ACC112 (cell line): ENCODE data around the gene NPR1.
A peak's percentile ranks its signal among the peaks of the same experiment; 100 is the strongest.

Experiments used
- H2AFZ ChIP-seq: fragments of 200-600 bp; sonication (generic); one replicate; pipeline ENCODE4 v1.6.0; 2017; ENCODE audit warnings: antibody characterized with exemption, low read length; ENCODE audit not compliant: unreplicated experiment
- H3K27ac ChIP-seq: fragments of 200-600 bp; sonication (generic); 2 replicates; pipeline ENCODE4 v1.5.1; 2014; ENCODE audit warnings: low read depth, mild to moderate bottlenecking, antibody characterized with exemption, low read length, moderate library complexity
- H3K27me3 ChIP-seq: fragments of 200-600 bp; sonication (generic); 2 replicates; pipeline ENCODE4 v1.6.1; 2014; ENCODE audit warnings: mild to moderate bottlenecking, antibody characterized with exemption, low read length, moderate library complexity, mixed read lengths; ENCODE audit not compliant: insufficient read depth
- H3K36me3 ChIP-seq: fragments of 200-600 bp; sonication (generic); 2 replicates; pipeline ENCODE4 v1.6.1; 2016; ENCODE audit warnings: mild to moderate bottlenecking, antibody characterized with exemption, low read length, moderate library complexity, mixed read lengths; ENCODE audit not compliant: insufficient read depth
- H3K4me1 ChIP-seq: fragments of 200-600 bp; sonication (generic); one replicate; pipeline ENCODE4 v1.6.1; 2016; ENCODE audit warnings: low read length, mixed read lengths; ENCODE audit not compliant: insufficient read depth, unreplicated experiment, control insufficient read depth
- H3K4me3 ChIP-seq: fragments of 200-600 bp; sonication (generic); 2 replicates; pipeline ENCODE4 v1.5.1; 2014; ENCODE audit warnings: mild to moderate bottlenecking, low read depth, low read length
- H3K79me2 ChIP-seq: fragments of 200-600 bp; sonication (generic); one replicate; pipeline ENCODE4 v1.6.0; 2016; ENCODE audit warnings: low read length; ENCODE audit not compliant: control insufficient read depth, unreplicated experiment, insufficient read depth

Gene NPR1

GRCh38 chr1:153649863-153650235 lies 28.6 kb upstream of the NPR1 start:
- Histone ChIP-seq H2AFZ (no peak overlapping the region), H3K27ac (no peak overlapping the region), H3K4me3 (no peak overlapping the region), H3K4me1 (peaks cover 7% of the 10 kb centered on the region), H3K79me2 (no peaks in the 10 kb centered on the region), H3K36me3 (peaks cover 12% of the 10 kb centered on the region), H3K27me3 (no peaks in the 10 kb centered on the region)

- Histone ChIP-seq H3K4me1 (peaks cover 7% of the 10 kb centered on the region), H3K27me3 (no peaks in the 10 kb centered on the region), H3K79me2 (no peaks in the 10 kb centered on the region), H3K36me3 (no peaks in the 10 kb centered on the region), H3K27ac (no peak overlapping the region), H2AFZ (no peak overlapping the region), H3K4me3 (no peak overlapping the region)
Measured at GRCh38 chr1:153651771-153652170, 26.7 kb upstream of the NPR1 start.

GRCh38 chr1:153652805-153653500 lies 25.5 kb upstream of the NPR1 start:
- Histone ChIP-seq H3K36me3 (no peaks in the 10 kb centered on the region), H3K4me3 (no peak overlapping the region), H3K4me1 (peaks cover 7% of the 10 kb centered on the region), H3K79me2 (no peaks in the 10 kb centered on the region), H2AFZ (peak overlapping the region; percentile 86), H3K27me3 (no peaks in the 10 kb centered on the region), H3K27ac (0 out of 2 replicates have a peak overlapping the region, but pooled peaks have one; percentile 4)

DNA sequence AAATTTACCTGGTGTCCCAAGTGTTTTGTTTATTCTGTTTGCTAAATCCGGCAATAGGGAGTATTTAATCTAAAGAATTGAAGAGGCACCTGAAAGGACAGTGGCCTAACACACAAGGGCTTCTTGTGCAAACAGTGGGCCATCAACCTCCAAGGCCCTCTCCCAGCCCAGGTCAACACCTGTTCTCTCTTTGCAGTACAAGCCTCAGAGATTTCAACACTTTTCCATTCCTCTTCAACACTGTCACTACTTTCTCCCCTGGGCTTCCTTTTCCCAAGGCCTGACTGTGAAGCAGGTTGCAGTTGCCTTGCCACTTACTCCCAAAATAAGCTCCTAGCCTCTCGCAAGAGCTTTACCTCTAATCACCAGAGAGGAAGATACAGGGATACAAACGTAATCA lies 23.2 kb upstream of the NPR1 start:
- H3K4me1 ChIP-seq = peaks cover 14% of the 10 kb centered on the region
- H3K4me3 ChIP-seq = no peak overlapping the region
- no peak overlapping the region for H3K27ac ChIP-seq
- peaks cover 14% of the 10 kb centered on the region for H3K79me2 ChIP-seq
- H3K27me3 ChIP-seq = no peaks in the 10 kb centered on the region
- no peak overlapping the region for H2AFZ ChIP-seq
- no peaks in the 10 kb centered on the region for H3K36me3 ChIP-seq

GRCh38 chr1:153658400-153659174 lies 19.9 kb upstream of the NPR1 start, which contains the start of gene SNAPIN:
TSS of gene SNAPIN (plus strand) at chr1:153658703. CDS start at chr1:153658744, 41 bp downstream.
- H3K27ac ChIP-seq = peak within 1 kb of the TSS; percentile 50
- H3K79me2 ChIP-seq = peaks cover 14% of the 10 kb centered on the region
- peaks cover 16% of the 10 kb centered on the region for H3K4me1 ChIP-seq
- H3K36me3 ChIP-seq = peaks cover 11% of the 10 kb centered on the region; the same call in 1 of the 2 replicates
- H2AFZ ChIP-seq = peak within 1 kb of the TSS; percentile 72
- H3K4me3 ChIP-seq = peak within 1 kb of the TSS; percentile 85
- H3K27me3 ChIP-seq = no peaks in the 10 kb centered on the region

- Histone ChIP-seq H2AFZ (peak overlapping the region; percentile 61), H3K27me3 (no peaks in the 10 kb centered on the region), H3K27ac (no peak overlapping the region), H3K79me2 (peaks cover 14% of the 10 kb centered on the region), H3K36me3 (peaks cover 16% of the 10 kb centered on the region; the same call in 1 of the 2 replicates), H3K4me3 (peak overlapping the region; percentile 85), H3K4me1 (peaks cover 21% of the 10 kb centered on the region)
Measured at GRCh38 chr1:153659175-153659534, 19.3 kb upstream of the NPR1 start.

DNA sequence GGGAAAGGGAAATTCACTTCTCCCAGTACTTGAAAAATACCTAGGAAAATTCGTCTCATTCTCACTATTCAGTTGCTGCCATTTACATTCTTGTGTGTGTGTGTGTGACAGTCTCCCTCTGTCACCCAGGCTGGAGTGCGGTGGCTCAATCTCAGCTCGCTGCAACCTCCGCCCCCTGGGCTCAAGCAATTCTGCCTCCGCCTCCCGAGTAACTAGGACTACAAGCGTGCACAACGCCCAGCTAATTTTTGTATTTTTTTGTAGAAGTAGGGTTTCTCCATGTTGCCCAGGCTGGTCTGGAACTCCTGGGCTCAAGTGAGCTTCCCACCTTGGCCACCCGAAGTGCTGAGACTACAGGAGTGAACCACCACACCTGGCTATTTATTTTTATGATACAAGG lies 18.8 kb upstream of the NPR1 start:
- peak overlapping the region; percentile 85 for H3K4me3 ChIP-seq
- peaks cover 14% of the 10 kb centered on the region for H3K79me2 ChIP-seq
- no peak overlapping the region for H2AFZ ChIP-seq
- H3K27me3 ChIP-seq = no peaks in the 10 kb centered on the region
- H3K36me3 ChIP-seq = peaks cover 17% of the 10 kb centered on the region; the same call in 1 of the 2 replicates
- H3K27ac ChIP-seq = no peak overlapping the region
- H3K4me1 ChIP-seq = peaks cover 22% of the 10 kb centered on the region

DNA sequence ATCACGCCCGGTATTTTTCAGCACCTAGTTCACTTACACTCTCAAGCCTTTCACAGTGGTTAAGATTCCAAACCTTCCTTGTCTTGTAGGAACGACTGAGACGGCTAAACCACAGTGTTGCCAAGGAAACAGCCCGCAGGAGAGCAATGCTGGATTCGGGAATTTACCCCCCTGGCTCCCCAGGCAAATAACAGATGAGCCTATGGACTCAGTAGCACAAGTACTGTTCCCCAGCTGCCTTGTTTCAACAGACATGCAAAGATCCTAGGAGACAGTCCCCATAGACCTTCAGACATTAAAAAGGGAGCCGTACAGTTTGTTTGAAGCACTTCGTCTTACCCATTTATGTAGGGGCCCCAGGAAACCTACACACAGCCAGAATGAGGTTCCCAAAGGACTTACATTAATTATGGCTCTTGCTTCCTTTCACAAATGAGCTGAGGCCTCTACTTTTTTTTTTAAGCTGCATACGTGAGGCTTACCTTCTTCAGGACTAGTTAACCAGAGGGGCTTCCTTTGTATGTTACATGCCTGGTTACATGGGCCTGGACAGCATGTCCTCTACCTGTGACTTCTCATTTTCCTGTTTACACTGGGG lies 17.3 kb upstream of the NPR1 start:
- H3K4me3 ChIP-seq = no peak overlapping the region
- no peaks in the 10 kb centered on the region for H3K27me3 ChIP-seq
- peaks cover 22% of the 10 kb centered on the region for H3K4me1 ChIP-seq
- peaks cover 28% of the 10 kb centered on the region for H3K36me3 ChIP-seq
- peaks cover 14% of the 10 kb centered on the region for H3K79me2 ChIP-seq
- H3K27ac ChIP-seq = no peak overlapping the region
- H2AFZ ChIP-seq = no peak overlapping the region

- Histone ChIP-seq H3K79me2 (peaks cover 14% of the 10 kb centered on the region), H3K27me3 (no peaks in the 10 kb centered on the region), H2AFZ (no peak overlapping the region), H3K4me1 (peaks cover 22% of the 10 kb centered on the region), H3K27ac (peak overlapping the region; percentile 14; the same call in 1 of the 2 replicates), H3K36me3 (peaks cover 28% of the 10 kb centered on the region), H3K4me3 (no peak overlapping the region)
Measured at GRCh38 chr1:153662269-153662668, 16.2 kb upstream of the NPR1 start.

GRCh38 chr1:153663211-153663610 lies 15.3 kb upstream of the NPR1 start:
- Histone ChIP-seq H3K36me3 (peaks cover 34% of the 10 kb centered on the region), H3K4me3 (no peak overlapping the region), H3K4me1 (peaks cover 22% of the 10 kb centered on the region), H3K27me3 (no peaks in the 10 kb centered on the region), H3K79me2 (peaks cover 19% of the 10 kb centered on the region), H2AFZ (no peak overlapping the region), H3K27ac (peak overlapping the region; percentile 72)
